ENCODE results near the gene RTP5.

GRCh38 chr2:241866790-241867645 is 2.5 kb upstream of the RTP5 start:
- no peak for TF ChIP-seq CTCF (IDR thresholded peaks at IDR 0.05; ENCODE audit: low read depth, low read length)
- no peak for TF ChIP-seq POLR2A (IDR thresholded peaks at IDR 0.05; ENCODE audit: extremely low read depth, insufficient read length)
- TF ChIP-seq, protein P1, sequence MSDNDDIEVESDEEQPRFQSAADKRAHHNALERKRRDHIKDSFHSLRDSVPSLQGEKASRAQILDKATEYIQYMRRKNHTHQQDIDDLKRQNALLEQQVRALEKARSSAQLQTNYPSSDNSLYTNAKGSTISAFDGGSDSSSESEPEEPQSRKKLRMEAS (IDR thresholded peaks at IDR 0.05; ENCODE audit: low read depth, low read length): no peak

Measured in NB4 (cell line).